Measurements from ENCODE around the gene CSMD2.

Gene CSMD2

GRCh38 chr1:33721301-33721815, 443.7 kb downstream of the CSMD2 start:
- DNase-seq (ENCODE audit: low read depth in 2 of 2, low spot score in 1 of 2) = no peak

- no peak for DNase-seq (ENCODE audit: low read depth in 2 of 2, low spot score in 1 of 2)
Measured at GRCh38 chr1:33719771-33720670, 445.0 kb downstream of the CSMD2 start.

GRCh38 chr1:33719326-33719725, 445.7 kb downstream of the CSMD2 start:
- no peak for DNase-seq (ENCODE audit: low read depth in 2 of 2, low spot score in 1 of 2)

GRCh38 chr1:33718186-33718585, 446.8 kb downstream of the CSMD2 start:
- no peak for DNase-seq (ENCODE audit: low read depth in 2 of 2, low spot score in 1 of 2)

GRCh38 chr1:33716976-33717688, 447.9 kb downstream of the CSMD2 start:
- no peak for DNase-seq (ENCODE audit: low read depth in 2 of 2, low spot score in 1 of 2)

GRCh38 chr1:33715195-33715811, 449.7 kb downstream of the CSMD2 start:
- no peak for DNase-seq (ENCODE audit: low read depth in 2 of 2, low spot score in 1 of 2)

GRCh38 chr1:33714421-33714820, 450.6 kb downstream of the CSMD2 start:
- no peak for DNase-seq (ENCODE audit: low read depth in 2 of 2, low spot score in 1 of 2)

- no peak for DNase-seq (ENCODE audit: low read depth in 2 of 2, low spot score in 1 of 2)
Measured at GRCh38 chr1:33713058-33713877, 451.8 kb downstream of the CSMD2 start.

GRCh38 chr1:33712186-33712585, 452.8 kb downstream of the CSMD2 start:
- DNase-seq (ENCODE audit: low read depth in 2 of 2, low spot score in 1 of 2) = no peak

- no peak for DNase-seq (ENCODE audit: low read depth in 2 of 2, low spot score in 1 of 2)
Measured at GRCh38 chr1:33711511-33711910, 453.5 kb downstream of the CSMD2 start.

- DNase-seq (ENCODE audit: low read depth in 2 of 2, low spot score in 1 of 2) = no peak
Measured at GRCh38 chr1:33710967-33711366, 454.1 kb downstream of the CSMD2 start.

- no peak for DNase-seq (ENCODE audit: low read depth in 2 of 2, low spot score in 1 of 2)
Measured at GRCh38 chr1:33709783-33710718, 455.0 kb downstream of the CSMD2 start.

GRCh38 chr1:33709174-33709782, 455.8 kb downstream of the CSMD2 start:
- DNase-seq (ENCODE audit: low read depth in 2 of 2, low spot score in 1 of 2) = no peak

- no peak for DNase-seq (ENCODE audit: low read depth in 2 of 2, low spot score in 1 of 2)
Measured at GRCh38 chr1:33706634-33707255, 458.3 kb downstream of the CSMD2 start.

GRCh38 chr1:33703464-33703863, 461.6 kb downstream of the CSMD2 start:
- DNase-seq (ENCODE audit: low read depth in 2 of 2, low spot score in 1 of 2) = no peak

- DNase-seq (ENCODE audit: low read depth in 2 of 2, low spot score in 1 of 2) = no peak
Measured at GRCh38 chr1:33698361-33699035, 466.5 kb downstream of the CSMD2 start.

GRCh38 chr1:33697816-33698215, 467.2 kb downstream of the CSMD2 start:
- DNase-seq (ENCODE audit: low read depth in 2 of 2, low spot score in 1 of 2) = no peak

- DNase-seq (ENCODE audit: low read depth in 2 of 2, low spot score in 1 of 2) = no peak
Measured at GRCh38 chr1:33696962-33697361, 468.1 kb downstream of the CSMD2 start.

Measured in stimulated activated CD8-positive, alpha-beta memory T cell treated with anti-CD3 and anti-CD28 coated beads, Interleukin-4, amount 100 ng/mL, for 4 hours (primary cell).